ENCODE results near the gene HPF1.
"Not testable (repeated sequence)": the region's sequence is repeated elsewhere in the genome, so short reads cannot be mapped to it uniquely, and the experiment has no call there.

The HPF1 gene

GRCh38 chr4:169757575-169758184 lies at the start of gene HPF1:
TSS of gene HPF1 (minus strand) at chr4:169757944. CDS start at chr4:169757877, 67 bp downstream.
- in situ Hi-C loops (cut with HindIII; ENCODE audit: low sequenced_read_pairs), result no loop called here

- in situ Hi-C loops (cut with HindIII; ENCODE audit: low sequenced_read_pairs), result loop anchor here (10.0 kb wide), 1 partner anchor 238 kb away; no protein-coding TSS in a partner anchor
Measured at GRCh38 chr4:169806770-169807169, 49.0 kb upstream of the HPF1 start.

- in situ Hi-C loops (cut with HindIII; ENCODE audit: low sequenced_read_pairs), result loop anchor here (10.0 kb wide), 1 partner anchor 241 kb away; no protein-coding TSS in a partner anchor
Measured at GRCh38 chr4:169803413-169803812, 45.7 kb upstream of the HPF1 start.

- in situ Hi-C loops (cut with HindIII; ENCODE audit: low sequenced_read_pairs), result loop anchor here (10.0 kb wide), 1 partner anchor 242 kb away; no protein-coding TSS in a partner anchor
Measured at GRCh38 chr4:169802873-169803272, 45.1 kb upstream of the HPF1 start.

GRCh38 chr4:169800541-169800940 lies 42.8 kb upstream of the HPF1 start:
- in situ Hi-C loops (cut with HindIII; ENCODE audit: low sequenced_read_pairs), result loop anchor here (10.0 kb wide), 1 partner anchor 244 kb away; no protein-coding TSS in a partner anchor

GRCh38 chr4:169799260-169799659 lies 41.5 kb upstream of the HPF1 start:
- in situ Hi-C loops (cut with HindIII; ENCODE audit: low sequenced_read_pairs), result no loop called here

- in situ Hi-C loops (cut with HindIII; ENCODE audit: low sequenced_read_pairs), result no loop called here
Measured at GRCh38 chr4:169795585-169795984, 37.8 kb upstream of the HPF1 start.

GRCh38 chr4:169791527-169792156 lies 33.9 kb upstream of the HPF1 start:
- in situ Hi-C loops (cut with HindIII; ENCODE audit: low sequenced_read_pairs), result no loop called here

GRCh38 chr4:169791062-169791461 lies 33.3 kb upstream of the HPF1 start:
- in situ Hi-C loops (cut with HindIII; ENCODE audit: low sequenced_read_pairs), result no loop called here

- in situ Hi-C loops (cut with HindIII; ENCODE audit: low sequenced_read_pairs), result no loop called here
Measured at GRCh38 chr4:169774466-169775445, 17.0 kb upstream of the HPF1 start.

- in situ Hi-C loops (cut with HindIII; ENCODE audit: low sequenced_read_pairs), result no loop called here
Measured at GRCh38 chr4:169773889-169774288, 16.1 kb upstream of the HPF1 start.

GRCh38 chr4:169771556-169772080 lies 13.9 kb upstream of the HPF1 start:
- in situ Hi-C loops (cut with HindIII; ENCODE audit: low sequenced_read_pairs), result not testable (repeated sequence)

- in situ Hi-C loops (cut with HindIII; ENCODE audit: low sequenced_read_pairs), result no loop called here
Measured at GRCh38 chr4:169770416-169770815, 12.7 kb upstream of the HPF1 start.

GRCh38 chr4:169768385-169768784 lies 10.6 kb upstream of the HPF1 start:
- in situ Hi-C loops (cut with HindIII; ENCODE audit: low sequenced_read_pairs), result no loop called here

GRCh38 chr4:169766741-169767140 lies 9.0 kb upstream of the HPF1 start:
- in situ Hi-C loops (cut with HindIII; ENCODE audit: low sequenced_read_pairs), result no loop called here

GRCh38 chr4:169765835-169766234 lies 8.1 kb upstream of the HPF1 start:
- in situ Hi-C loops (cut with HindIII; ENCODE audit: low sequenced_read_pairs), result no loop called here

- in situ Hi-C loops (cut with HindIII; ENCODE audit: low sequenced_read_pairs), result no loop called here
Measured at GRCh38 chr4:169761846-169762245, 4.1 kb upstream of the HPF1 start.

GRCh38 chr4:169758401-169758962 lies 738 bp upstream of the HPF1 start:
- in situ Hi-C loops (cut with HindIII; ENCODE audit: low sequenced_read_pairs), result no loop called here

- in situ Hi-C loops (cut with HindIII; ENCODE audit: low sequenced_read_pairs), result no loop called here
Measured at GRCh38 chr4:169756971-169757574, 671 bp downstream of the HPF1 start.

GRCh38 chr4:169745291-169745690 lies 12.5 kb downstream of the HPF1 start:
- in situ Hi-C loops (cut with HindIII; ENCODE audit: low sequenced_read_pairs), result no loop called here

Measured in endothelial cell of hepatic sinusoid (primary cell).